Measurements from ENCODE around the gene MRPL12.

Gene MRPL12

DNA sequence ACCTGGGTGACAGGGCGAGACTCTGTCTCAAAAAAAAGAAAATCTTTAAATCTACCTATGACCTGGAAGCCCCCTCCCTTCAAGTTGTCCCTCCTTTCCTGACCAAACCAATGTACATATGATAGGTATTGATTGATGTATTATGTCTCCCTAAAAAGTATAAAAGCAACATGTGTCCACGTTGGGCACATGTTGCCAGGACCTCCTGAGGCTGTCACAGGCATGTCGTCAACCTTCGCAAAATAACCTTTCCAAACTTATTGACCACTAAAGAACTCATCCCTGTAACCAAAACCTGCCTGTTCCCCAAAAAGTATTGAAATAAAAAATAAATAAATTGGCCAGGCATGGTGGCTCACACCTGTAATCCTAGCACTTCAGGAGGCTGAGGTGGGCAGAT is 41.2 kb upstream of the MRPL12 start:
- DNase-seq (ENCODE audit: low spot score) = no peak

DNA sequence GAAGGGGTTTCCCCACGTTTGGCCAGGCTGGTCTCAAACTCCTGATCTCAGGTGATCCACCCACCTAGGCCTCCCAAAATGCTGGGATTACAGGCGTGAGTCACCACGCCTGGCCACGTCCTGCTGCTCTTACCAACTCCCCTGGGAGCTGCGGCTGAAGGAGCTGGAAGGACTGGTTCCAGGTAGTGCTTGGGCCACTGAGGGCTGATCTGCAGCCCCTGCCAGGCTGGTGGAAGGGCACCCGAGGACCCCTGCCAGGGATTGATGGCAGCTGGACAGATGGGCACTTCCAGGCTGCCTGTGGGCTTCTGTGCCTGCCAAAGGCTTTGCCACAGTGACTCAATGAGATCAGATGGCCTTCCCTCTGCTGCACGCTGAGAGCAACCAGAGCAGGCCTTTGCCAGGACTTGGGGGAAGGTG is 39.1 kb upstream of the MRPL12 start:
- TF ChIP-seq, protein P1, sequence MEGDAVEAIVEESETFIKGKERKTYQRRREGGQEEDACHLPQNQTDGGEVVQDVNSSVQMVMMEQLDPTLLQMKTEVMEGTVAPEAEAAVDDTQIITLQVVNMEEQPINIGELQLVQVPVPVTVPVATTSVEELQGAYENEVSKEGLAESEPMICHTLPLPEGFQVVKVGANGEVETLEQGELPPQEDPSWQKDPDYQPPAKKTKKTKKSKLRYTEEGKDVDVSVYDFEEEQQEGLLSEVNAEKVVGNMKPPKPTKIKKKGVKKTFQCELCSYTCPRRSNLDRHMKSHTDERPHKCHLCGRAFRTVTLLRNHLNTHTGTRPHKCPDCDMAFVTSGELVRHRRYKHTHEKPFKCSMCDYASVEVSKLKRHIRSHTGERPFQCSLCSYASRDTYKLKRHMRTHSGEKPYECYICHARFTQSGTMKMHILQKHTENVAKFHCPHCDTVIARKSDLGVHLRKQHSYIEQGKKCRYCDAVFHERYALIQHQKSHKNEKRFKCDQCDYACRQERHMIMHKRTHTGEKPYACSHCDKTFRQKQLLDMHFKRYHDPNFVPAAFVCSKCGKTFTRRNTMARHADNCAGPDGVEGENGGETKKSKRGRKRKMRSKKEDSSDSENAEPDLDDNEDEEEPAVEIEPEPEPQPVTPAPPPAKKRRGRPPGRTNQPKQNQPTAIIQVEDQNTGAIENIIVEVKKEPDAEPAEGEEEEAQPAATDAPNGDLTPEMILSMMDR (IDR thresholded peaks at IDR 0.05; ENCODE audit: extremely low read depth, missing control alignments) = no peak
- DNase-seq (ENCODE audit: low spot score) = no peak

More for the DNA sequence above, 41.2 kb upstream of the MRPL12 start:
- TF ChIP-seq, protein P1 (IDR thresholded peaks at IDR 0.05; ENCODE audit: extremely low read depth, missing control alignments) = no peak

DNA sequence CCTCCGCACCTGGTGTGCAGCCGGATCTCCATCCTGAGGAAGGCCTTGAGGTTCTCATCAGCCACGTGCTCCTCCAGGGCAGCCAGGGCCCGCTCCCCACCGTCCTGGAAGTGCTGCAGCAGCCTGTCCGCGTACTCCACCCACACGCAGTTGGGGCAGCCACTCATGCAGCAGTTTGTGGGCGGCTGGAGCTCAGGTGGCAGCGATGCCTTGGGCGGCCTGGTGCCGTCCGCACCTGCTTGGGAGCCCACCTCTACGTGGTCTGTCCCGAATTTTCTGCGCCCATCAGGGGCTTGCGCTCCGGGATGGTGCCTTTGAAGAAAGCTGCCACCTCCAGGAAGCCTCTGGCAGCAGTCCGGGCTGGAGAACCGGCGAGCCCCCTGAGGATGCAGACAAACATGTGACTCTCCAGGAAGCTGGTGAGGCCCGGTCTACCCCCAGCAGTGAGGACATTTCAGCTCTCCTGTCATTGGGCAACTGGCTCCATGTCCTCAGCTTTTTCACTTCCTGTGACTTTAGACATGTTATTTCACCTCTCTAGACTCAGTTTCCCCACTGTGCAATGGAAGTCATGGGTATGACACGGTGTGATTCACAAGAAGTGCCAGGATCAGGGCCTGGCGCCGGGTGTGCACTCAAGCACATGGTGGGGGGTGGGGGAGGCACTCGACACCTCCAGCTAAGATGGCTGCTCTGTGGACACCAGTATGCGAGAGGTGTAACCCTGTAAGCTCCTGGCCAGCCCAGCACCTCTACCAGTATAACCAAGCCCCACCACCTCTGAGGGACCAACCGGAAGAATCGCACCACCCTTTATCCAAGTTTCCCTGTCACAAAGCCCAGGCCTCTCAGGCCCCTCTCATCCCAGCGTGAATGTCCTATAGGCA is 37.7 kb upstream of the MRPL12 start:
- peak; percentile 68 for DNase-seq (ENCODE audit: low spot score)

DNA sequence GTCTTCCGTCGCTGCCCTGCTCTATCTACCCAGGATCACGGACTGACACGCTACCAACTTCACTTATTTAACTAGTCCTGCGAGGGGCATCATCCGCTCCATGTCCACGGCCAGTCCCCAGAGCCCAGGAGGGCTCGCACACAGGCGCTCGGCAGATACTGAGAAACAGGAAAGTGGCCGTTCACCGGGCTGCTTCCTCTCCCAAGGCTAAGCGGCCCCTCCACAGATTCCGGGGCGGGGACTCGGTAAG is 37.1 kb upstream of the MRPL12 start:
- TF ChIP-seq, protein P1 (IDR thresholded peaks at IDR 0.05; ENCODE audit: extremely low read depth, missing control alignments) = no peak
- DNase-seq (ENCODE audit: low spot score) = no peak

More for the DNA sequence above, 37.7 kb upstream of the MRPL12 start:
- TF ChIP-seq, protein P1 (IDR thresholded peaks at IDR 0.05; ENCODE audit: extremely low read depth, missing control alignments) = no peak

DNA sequence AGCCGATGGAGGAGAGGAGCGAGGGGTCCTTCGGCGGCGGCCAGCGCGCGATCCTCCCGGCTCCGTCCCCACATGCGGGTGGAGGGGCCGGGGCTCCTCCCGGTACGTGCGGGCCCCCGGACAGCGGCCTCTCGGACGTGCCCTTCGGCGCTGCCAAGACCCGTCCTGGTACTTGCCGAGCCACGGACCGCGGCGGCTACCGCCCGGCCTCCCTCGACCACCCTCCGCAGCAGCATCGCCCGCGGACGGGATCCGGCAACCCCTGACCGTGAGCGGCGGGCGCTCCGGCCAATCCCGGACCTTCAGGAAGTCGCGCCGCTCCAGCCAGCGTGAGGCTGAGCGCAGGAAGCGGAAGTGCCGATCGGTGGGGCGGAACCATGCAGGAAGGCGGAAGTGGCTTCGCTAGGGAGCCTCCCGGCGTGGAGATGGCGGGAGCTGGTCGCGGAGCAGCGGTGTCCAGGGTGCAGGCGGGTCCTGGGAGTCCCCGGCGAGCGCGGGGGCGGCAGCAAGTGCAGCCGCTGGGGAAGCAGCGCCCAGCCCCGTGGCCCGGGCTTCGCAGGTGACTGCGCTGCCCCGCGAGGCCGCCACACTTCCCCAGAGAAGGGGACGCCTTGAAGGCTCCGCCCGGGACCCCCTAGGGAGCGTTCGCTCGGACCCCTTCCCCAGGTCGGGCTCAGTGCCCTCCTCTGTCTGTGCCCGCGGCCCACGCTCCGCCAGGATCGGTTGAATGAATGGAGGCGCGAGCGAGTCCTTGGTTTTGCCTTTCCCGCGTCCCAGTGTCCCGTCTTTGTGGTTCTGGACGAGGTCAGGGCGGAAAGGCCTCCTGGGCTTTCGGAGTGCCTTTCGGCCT is 36.6 kb upstream of the MRPL12 start, which contains the start of the genes CCDC137 and OXLD1:
Gene CCDC137, plus strand, starts transcription at position 396 of the 850 bp plus-strand sequence. Its CDS starts 30 bp downstream, at position 426.
Gene OXLD1, minus strand, starts transcription at position 264 of the 850 bp plus-strand sequence. Its CDS starts 28 bp downstream, at position 236.
- TF ChIP-seq, protein P1 (IDR thresholded peaks at IDR 0.05; ENCODE audit: extremely low read depth, missing control alignments) = no peak

DNA sequence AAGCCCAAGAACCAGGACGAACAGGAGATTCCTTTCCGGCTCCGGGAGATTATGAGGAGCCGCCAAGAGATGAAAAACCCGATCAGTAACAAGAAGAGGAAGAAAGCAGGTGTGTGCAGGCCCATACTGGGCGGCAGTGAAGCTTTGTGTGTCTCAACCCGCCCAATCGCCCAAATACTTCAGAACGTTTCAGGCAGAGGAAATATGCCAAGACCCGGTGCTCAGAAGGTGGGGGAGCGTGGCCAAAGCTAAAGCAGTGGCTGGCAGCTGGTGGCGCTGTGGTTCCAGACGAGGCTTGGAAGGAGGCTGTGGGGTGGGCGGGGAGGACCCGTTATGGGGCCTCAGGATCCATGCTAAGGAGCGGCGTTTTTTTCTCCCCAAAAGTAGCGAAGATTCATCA is 35.4 kb upstream of the MRPL12 start:
- DNase-seq (ENCODE audit: low spot score) = no peak
- TF ChIP-seq, protein P1 (IDR thresholded peaks at IDR 0.05; ENCODE audit: extremely low read depth, missing control alignments) = no peak

More for the DNA sequence above, 36.6 kb upstream of the MRPL12 start, which contains the start of the genes CCDC137 and OXLD1:
- DNase-seq (ENCODE audit: low spot score) = peak; percentile 99

DNA sequence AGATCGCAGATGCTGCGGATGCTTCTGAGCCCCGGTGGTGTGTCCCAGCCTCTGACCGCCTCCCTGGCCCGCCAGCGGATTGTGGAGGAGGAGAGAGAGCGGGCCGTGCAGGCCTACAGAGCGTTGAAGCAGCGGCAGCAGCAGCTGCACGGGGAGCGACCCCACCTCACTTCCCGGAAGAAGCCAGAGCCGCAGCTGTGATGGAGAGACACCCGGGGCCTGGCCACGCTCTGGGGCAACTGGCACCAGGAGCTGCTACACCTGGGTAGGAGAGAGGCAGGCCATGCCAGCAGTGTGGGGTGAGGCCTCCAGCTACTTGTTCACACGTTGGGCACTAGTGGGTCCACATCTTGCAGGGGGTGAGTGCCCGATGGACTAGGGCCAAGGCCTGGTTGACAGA is 30.7 kb upstream of the MRPL12 start:
- DNase-seq (ENCODE audit: low spot score) = no peak
- TF ChIP-seq, protein P1 (IDR thresholded peaks at IDR 0.05; ENCODE audit: extremely low read depth, missing control alignments) = no peak

All from GM20000 (cell line).